ENCODE measurements around the gene P2RX5.
"Not testable (repeated sequence)": the region's sequence is repeated elsewhere in the genome, so short reads cannot be mapped to it uniquely, and the experiment has no call there.

The P2RX5 gene

DNA sequence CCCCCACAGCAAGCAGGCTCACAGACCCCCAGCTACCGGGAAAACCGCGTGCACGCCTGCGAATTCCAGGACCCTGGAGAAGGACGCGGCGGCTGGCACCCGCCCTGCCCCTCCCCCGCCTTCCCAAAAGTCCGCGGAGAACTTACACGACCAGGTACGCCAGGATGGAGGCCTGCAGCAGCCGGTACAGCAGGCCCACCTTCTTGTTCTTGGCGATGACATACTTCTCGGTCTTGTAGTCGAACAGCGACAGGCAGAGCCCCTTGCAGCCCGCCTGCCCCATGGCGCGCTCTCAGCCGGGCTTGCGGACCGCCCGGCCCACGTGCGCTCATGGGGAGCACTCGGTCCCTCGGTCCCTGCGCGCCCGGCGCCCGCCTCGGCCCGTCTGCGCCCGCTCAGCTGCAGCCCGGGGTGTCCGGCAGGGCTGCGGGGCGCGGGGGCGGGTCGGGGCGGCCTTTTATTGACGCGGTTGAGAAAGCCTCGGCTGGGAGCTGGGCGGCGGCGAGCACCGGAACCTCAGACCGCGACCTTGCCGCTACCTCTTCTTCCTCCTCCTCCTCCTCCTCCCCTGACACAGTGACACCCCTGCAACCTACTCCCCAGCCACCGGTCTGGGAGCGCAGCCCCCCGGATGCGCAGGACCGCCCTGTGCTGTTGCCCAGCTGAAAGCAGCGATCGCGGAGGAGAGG, at the start of gene P2RX5:
Gene P2RX5, minus strand, starts transcription at position 433 of the 689 bp plus-strand sequence. Its CDS starts 150 bp downstream, at position 283.
- DNase-seq = peak; percentile 54

GRCh38 chr17:3745071-3745470, 49.1 kb upstream of the P2RX5 start:
- no peak for DNase-seq

DNA sequence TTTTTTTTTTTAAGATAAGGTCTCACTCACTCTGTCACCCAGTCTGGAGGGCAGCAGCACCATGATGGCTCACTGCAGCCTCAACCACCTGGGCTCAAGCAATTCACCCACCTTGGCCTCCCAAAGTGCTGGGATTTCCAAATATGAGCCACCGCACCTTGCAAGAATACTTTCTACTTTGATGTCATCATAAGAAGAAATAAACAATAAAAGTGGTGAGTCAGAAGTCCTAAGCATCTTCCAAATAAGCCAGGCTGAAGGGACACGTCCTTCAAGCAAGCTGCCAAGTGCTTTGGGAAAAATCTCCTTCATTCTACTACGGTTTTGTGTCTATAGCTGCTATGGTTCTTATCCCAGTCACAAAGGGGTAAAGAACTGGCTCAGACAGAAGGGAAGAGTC, 48.1 kb upstream of the P2RX5 start:
- DNase-seq = no peak

DNA sequence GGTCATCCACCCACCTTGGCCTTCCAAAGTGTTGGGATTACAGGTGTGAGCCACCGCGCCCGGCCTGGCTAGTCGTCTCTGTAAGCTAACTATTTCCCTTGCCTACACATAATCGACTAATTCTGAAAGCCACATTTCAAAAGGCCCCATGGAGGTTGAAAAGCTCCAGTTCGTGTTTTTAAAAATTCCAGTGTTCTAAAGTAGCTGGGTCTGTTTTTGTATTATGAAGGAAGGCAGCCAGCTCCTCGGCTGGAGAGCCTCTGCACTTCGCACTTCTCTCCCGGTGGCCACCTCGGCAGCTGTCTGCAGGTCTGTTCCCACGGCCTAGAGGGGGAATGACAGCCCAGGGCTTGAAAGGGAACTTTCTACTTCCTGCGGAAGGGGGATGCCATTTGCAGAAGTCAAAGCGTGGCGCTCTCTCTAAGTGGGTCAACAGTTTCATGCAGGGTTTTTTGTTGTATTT, 44.7 kb upstream of the P2RX5 start:
- DNase-seq = no peak

DNA sequence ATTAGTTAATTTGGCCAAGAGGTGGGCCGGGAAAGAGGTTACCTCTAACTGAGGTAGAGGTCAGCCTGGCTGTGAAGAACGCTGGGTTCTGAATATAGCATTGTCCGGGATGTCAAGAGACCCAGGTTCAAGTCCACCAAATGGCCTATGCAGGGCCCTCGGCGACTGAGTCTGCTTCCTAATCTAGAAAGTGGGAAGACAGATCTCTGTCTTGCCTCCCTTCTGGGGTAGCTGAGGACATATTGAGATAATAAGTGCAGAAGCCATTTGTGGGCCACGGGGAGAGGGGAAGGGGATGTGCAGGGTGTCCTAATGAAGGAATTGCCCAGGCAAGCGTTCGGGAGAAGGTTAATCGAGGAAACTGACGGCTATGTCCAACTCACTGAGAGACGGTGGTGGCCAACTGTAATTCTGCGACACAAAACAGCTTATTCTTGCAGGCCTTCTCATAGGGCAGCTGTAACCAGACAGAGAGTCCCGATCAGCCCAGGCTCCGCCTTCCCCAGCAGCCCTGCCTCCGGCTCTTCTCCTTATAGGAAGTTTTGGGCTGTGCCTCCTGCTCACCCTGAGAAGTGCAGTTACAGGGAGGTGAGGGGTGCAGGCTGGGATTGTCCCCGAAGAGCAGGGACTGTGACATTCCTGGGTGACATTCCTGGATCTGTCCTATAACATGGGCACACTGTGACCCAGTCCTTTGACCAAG, 43.6 kb upstream of the P2RX5 start:
- DNase-seq = no peak

DNA sequence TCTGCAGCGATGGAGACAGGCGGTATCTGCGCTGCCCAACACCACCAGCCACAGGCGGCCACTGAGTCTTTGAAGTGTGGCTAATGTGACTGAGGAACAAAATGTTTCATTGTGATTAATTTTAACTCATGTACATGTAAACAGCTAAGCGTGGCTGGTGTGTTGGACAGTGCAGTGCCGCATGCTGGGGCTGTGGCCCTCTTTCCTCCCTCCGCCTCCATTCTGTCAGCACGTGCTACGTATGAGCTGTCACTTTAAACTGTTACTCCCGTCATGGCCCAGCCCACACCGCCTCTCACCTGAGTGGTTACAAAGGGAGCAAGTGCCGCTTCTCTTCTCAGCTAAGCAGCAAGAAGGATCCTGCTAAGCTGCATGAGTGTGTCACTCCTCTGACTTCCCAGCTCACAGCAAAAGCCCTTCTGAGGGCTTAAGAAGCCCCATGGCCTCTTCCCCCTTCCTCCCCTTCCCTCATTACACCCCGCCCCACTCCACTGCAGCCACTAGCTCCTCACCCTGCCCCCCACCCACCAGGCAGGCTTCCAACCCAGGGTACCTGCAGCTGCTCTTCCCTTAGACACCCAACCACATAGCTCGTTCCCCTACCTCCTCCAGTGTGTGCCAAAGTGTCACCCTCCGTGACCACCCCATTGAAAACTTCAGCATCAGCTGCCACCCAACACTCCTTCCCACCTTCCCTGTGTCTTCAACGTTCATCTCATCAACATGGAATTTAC, 42.8 kb upstream of the P2RX5 start:
- peak; percentile 82 for DNase-seq

- DNase-seq = no peak
Measured at GRCh38 chr17:3735515-3735914, 39.6 kb upstream of the P2RX5 start.

DNA sequence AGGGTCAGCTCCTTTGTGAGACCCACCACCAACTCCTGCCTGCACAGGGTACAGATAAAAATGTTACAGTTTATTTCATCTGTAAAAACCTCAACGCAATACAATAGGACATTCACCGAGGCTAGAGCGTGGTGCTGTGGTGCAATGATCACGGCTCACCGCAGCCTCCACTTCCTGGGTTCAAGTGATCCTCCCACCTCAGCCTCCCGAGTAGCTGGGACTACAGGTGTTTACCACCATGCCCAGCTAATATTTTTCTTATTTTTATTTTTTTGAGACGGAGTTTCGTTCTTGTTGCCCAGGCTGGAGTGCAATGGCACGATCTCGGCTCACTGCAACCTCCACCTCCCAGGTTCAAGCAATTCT, 38.9 kb upstream of the P2RX5 start:
- DNase-seq = not testable (repeated sequence)

- DNase-seq = no peak
Measured at GRCh38 chr17:3732210-3732621, 36.3 kb upstream of the P2RX5 start.

GRCh38 chr17:3730881-3731429, 35.0 kb upstream of the P2RX5 start:
- DNase-seq = no peak

- peak; percentile 74 for DNase-seq
Measured at GRCh38 chr17:3729881-3730280, 33.9 kb upstream of the P2RX5 start.

DNA sequence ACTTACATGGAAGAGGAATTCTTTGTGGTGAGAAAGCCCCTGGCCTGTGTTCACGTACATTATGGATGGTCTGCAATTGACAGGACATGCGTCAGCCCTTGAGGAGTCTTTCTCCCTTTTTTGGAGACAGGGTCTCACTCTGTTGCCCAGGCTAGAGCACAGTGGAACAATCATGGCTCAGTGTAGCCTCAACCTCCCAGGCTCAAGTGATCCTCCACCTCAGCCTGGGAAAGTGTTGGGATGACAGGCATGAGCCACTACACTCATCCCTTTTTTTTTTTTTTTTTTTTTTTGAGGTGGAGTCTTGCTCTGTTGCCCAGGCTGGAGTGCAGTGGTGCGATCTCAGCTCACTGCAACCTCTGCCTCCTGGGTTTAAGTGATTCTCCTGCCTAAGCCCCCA, 32.1 kb upstream of the P2RX5 start:
- not testable (repeated sequence) for DNase-seq

DNA sequence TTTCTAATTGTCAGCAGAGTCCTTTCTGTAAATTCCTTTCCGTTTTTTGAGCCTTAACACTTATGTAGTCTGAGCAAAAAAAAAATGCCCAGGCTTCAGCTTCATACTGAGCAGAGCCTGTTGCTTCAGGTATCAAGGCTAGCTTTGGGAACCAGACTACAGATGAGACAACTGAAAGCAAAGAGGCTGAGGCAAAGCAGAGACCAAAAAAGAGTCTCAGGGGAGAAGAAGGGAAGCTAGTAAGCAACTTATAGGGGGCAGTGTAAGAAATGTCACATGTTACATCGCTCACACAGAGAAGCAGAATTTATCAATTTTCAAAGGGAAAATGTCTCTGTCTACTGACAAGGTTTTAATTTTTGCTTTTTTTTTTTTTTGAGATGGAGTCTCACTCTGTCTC, 31.1 kb upstream of the P2RX5 start:
- DNase-seq = no peak

DNA sequence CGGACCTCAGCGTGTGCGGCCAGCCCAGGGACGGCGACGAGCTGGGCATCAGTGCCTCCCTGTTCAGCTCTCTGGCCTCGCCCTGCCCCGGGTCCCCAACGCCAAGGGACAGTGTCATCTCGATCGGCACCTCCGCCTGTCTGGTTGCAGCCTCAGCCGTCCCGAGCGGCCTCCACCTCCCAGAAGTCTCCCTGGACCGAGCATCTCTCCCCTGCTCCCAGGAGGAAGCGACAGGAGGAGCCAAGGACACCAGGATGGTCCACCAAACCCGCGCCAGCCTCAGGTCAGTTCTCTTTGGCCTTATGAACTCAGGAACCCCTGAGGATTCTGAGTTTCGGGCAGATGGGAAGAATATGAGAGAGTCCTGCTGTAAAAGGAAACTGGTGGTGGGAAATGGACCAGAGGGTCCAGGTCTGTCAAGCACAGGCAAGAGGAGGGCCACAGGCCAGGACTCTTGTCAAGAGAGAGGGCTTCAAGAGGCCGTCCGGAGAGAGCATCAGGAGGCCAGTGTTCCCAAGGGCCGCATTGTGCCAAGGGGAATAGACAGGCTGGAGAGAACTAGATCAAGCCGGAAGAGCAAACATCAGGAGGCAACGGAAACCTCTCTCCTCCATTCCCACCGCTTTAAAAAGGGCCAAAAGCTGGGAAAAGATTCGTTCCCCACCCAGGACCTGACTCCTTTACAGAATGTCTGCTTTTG, 28.6 kb upstream of the P2RX5 start:
- peak; percentile 61 for DNase-seq

GRCh38 chr17:3723556-3724377, 27.8 kb upstream of the P2RX5 start, which contains the start of gene HASPIN:
Gene HASPIN, plus strand, starts transcription at chr17:3723903. Its CDS starts 33 bp downstream, at chr17:3723936.
- DNase-seq = peak; percentile 94

DNA sequence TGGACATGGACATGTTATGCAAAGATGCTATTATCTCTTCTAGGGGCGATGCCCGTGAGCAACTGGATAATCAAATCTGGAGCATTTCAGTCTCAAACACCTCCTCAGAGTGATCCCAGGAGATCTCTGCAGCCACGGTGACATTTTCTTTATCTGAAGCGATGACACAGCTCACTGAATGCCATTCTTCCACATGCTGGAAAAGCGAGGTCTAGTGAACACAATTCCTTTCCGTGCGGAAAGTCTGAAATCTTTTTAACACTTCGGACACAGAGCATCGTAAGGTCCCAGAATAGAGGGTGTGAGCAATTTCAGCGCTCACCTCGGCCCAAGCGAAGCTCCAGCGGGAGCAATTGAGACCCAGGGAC, 27.2 kb upstream of the P2RX5 start:
- no peak for DNase-seq

DNA sequence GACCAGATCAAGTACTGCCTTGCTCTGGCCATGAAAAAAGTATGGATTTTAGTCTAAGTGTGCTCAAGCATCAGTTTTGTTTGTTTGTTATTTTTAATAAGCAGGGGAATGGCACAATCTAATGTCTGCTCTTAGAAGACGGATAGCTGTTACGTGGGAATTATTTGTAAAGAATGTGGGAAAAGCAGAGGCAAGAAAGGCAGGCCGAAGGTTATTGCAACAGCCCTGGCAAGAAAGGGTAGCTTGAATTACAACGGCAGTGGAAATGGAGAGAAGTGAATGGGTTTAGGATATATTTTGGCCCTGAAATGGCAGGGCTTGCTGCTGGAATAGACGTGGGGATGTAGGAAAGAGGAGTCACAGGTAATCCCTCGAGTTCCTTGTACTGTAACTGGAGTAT, 26.8 kb upstream of the P2RX5 start:
- no peak for DNase-seq

- no peak for DNase-seq
Measured at GRCh38 chr17:3719265-3719664, 23.3 kb upstream of the P2RX5 start.

DNA sequence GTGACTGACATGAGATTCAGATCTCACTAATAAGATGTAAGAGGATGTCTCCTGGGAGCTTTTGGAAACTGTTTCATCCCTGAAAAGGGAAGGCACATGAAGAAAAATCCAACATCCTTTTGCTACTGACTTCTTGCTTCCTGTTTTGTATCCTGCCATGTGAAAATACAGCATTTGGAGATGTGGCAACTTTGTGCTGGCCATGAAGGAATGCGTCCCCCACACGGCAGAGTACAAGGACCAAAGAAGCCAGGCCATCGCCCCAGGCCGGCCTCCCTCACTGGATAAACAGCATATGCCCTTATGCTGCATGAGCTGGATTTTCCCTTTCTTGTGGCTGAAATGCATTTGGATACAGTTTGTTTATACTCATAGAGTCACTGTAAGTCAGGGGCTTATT, 22.2 kb upstream of the P2RX5 start:
- DNase-seq = no peak

GRCh38 chr17:3715296-3715695, 19.3 kb upstream of the P2RX5 start:
- no peak for DNase-seq

GRCh38 chr17:3712811-3713463, 17.0 kb upstream of the P2RX5 start:
- no peak for DNase-seq

All from DMS53 (cell line).